IPS-18a (cell line): Measurements from ENCODE around the gene BORCS6.
A peak's percentile ranks its signal among the peaks of the same experiment; 100 is the strongest.
"Not testable (repeated sequence)": the region's sequence is repeated elsewhere in the genome, so short reads cannot be mapped to it uniquely, and the experiment has no call there.

Source experiments
- H3K27ac ChIP-seq: one replicate; pipeline ENCODE4 v1.5.1; 2013; ENCODE audit warnings: low read length
- H3K27me3 ChIP-seq: one replicate; pipeline ENCODE4 v1.6.1; 2013; ENCODE audit warnings: mild to moderate bottlenecking, low read length; ENCODE audit not compliant: control insufficient read depth, insufficient read depth
- H3K36me3 ChIP-seq: one replicate; pipeline ENCODE4 v1.6.1; 2013; ENCODE audit warnings: low read depth, low read length; ENCODE audit not compliant: control insufficient read depth
- H3K4me1 ChIP-seq: one replicate; pipeline ENCODE4 v1.6.1; 2013; ENCODE audit warnings: low read depth, low read length; ENCODE audit not compliant: control insufficient read depth
- H3K4me3 ChIP-seq: one replicate; pipeline ENCODE4 v1.5.1; 2013; ENCODE audit warnings: low read length
- H3K9ac ChIP-seq: one replicate; pipeline ENCODE4 v1.6.1; 2013; ENCODE audit warnings: mild to moderate bottlenecking, low read length, moderate library complexity
- H3K9me3 ChIP-seq: one replicate; pipeline ENCODE4 v1.6.1; 2013; ENCODE audit warnings: low read depth, low read length; ENCODE audit not compliant: control insufficient read depth

Gene BORCS6

DNA sequence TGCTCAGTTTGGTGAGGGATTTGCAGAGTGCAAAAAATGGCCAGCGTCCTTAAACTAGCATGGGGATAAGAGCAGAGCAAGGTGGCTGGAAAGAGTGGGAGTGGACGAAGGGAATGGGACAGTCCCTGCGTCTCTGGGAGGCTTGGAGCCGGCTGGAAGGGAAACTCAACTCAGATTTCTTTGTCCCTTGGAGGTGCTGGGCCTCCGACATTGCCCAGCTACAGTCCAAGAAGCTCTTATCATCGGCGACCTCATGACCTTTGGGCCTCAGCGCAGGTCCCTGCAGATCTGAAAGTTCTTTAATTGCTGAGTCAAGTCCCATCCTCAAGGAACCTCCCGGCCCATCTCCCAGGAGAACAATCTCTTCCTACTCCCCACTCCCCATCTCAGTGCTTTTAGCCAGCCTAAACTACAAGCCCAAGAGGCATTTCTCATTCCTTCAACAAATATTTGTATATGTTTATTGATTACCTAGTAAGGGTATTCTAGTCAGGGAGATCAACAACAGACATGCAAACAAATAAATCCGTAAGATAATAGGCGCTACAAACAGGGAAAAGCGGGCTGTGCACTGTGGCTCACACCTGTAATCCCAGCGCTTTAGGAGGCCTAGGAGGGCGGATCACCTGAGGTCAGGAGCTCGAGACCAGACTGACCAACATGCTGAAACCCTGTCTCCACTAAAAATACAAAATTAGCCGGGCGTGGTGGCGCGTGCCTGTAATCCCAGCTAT lies 12.8 kb downstream of the BORCS6 start:
- Histone ChIP-seq H3K4me1 (peaks cover 17% of the 10 kb centered on the region), H3K27me3 (no peaks in the 10 kb centered on the region), H3K9me3 (no peaks in the 10 kb centered on the region), H3K4me3 (peak overlapping the region; percentile 81), H3K36me3 (no peaks in the 10 kb centered on the region), H3K9ac (peak overlapping the region; percentile 81), H3K27ac (peak overlapping the region; percentile 57)

DNA sequence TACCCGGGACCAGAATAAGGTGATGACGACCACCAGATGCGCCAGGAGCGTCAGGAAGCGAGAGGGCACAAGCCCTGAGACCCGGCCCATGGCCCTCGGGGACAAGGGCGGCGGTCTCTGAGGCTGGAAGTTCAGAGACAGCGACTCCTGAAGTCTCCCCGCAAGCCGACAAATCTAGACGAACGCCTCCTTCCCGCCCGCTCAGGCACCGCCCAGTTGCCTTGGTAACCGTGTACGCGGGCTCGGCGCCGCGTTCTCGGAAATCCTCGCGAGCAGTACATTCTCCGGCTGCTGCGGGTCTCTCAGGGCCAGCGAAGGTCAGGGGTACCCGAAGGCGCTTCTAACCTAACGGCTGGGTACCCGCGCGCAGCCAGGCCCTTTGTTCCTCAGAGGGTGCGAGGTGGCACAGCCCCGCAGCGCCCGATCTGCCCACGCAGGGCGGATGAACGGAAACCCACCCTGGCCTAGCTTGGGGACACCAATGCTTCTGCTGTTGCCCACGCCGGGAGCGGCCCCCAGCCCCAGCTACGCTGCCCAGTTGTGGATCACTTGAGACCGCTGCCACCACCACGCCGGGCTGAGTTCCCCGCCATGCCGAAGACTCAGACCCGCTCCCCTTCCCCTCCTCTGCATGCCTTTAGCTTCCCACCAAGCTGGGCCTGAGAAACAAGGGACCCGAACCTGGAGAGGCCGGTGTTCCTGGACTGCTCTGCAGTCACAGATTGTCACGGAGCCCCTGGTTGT lies 13.6 kb downstream of the BORCS6 start, which contains the start of gene TMEM107:
Gene TMEM107 (minus strand): TSS at position 184 of the 744 bp plus-strand sequence. CDS start 94 bp downstream, at position 90.
- Histone ChIP-seq H3K9me3 (no peaks in the 10 kb centered on the region), H3K27ac (peak within 1 kb of the TSS; percentile 57)

DNA sequence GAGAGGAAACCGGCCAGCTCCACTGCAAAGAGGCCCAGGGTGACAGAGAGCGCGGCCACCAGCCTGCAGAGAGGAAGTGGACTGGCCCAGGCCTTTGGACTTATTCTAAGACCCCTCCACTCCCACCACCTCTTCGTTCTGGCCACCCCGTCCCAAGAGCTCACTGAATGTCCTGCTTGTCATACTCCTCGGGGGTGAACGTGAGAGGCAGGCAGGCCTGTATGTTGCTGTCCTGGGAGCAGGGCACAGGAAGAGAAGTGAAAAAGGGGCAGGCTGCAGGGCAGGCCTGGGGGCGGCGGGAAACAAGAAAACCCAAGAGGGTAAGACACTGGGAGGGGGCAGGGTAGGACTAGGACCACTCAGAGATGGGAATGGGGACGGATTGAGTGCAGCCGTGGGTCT lies 14.2 kb downstream of the BORCS6 start:
- no peak overlapping the region for H3K27ac ChIP-seq
- H3K4me1 ChIP-seq: peaks cover 17% of the 10 kb centered on the region
- no peaks in the 10 kb centered on the region for H3K9me3 ChIP-seq
- peak overlapping the region; percentile 81 for H3K9ac ChIP-seq
- peak overlapping the region; percentile 81 for H3K4me3 ChIP-seq
- no peaks in the 10 kb centered on the region for H3K36me3 ChIP-seq
- H3K27me3 ChIP-seq: no peaks in the 10 kb centered on the region

More for the DNA sequence above, 13.6 kb downstream of the BORCS6 start, which contains the start of gene TMEM107:
- Histone ChIP-seq H3K4me1 (peaks cover 17% of the 10 kb centered on the region), H3K27me3 (no peaks in the 10 kb centered on the region), H3K4me3 (peak within 1 kb of the TSS; percentile 81), H3K9ac (peak within 1 kb of the TSS; percentile 81), H3K36me3 (no peaks in the 10 kb centered on the region)

DNA sequence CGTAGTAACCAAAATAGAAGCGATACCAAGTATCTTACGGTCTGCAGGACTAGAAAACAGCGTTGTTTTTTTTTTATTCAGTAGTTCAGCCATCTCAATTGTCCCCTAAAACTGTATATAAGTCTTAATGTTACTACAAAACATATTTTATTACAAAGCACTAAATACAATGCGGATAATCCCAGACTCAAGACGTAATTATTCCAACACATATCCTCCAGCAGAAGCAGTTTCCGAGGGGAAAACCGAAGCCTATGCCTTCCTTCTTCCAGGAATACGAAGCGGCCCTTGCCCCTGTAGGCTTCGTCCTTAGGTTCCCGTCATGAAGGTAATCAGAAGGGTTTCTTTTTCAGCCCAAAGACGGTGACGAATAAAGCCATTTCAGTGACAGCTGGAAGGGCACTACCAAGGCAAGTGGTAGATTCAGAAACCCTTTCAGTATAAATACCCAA lies 16.1 kb downstream of the BORCS6 start:
- Histone ChIP-seq H3K4me1 (peaks cover 17% of the 10 kb centered on the region), H3K4me3 (peak overlapping the region; percentile 66), H3K27me3 (no peaks in the 10 kb centered on the region), H3K9me3 (no peaks in the 10 kb centered on the region), H3K27ac (peak overlapping the region; percentile 93), H3K9ac (peak overlapping the region; percentile 88), H3K36me3 (no peaks in the 10 kb centered on the region)

DNA sequence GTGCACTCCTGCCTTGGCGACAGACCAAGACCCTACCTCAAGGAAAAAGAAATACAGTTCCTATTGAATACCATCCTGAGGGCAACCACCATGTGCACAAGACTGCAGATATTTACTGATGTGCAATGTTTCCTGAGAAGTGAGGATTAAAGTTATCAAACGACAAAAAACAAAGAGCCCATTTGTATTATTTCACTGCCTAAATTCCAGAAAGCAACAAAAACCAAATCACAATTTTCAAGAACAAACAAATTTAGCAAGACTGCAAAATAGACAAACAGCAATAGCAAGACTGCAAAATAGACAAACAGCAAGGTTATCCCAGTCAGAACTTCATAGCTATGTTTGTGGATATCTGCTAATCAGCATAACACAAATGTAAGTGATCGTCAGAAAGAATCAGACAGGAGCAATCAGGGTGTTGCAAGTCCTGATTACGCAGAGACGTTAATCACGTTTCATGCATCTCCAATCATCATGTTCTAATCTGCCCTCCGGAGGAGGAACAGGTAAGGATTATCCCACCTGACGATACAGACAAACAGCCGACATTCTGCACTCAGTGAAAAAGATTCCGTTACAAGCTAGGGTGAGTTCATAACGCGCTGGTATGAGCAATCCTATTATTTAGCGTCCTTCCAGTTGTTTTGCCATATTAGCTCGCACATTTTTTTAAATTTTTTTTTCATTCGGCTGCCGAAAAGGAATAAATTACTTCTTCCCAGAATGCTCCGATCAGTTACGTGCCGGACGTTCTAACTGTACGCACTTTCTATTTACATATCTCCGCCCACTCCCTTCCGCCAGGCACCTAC lies 16.7 kb downstream of the BORCS6 start:
- Histone ChIP-seq H3K9ac (peak overlapping the region; percentile 88), H3K4me3 (peak overlapping the region; percentile 66), H3K9me3 (no peaks in the 10 kb centered on the region), H3K36me3 (no peaks in the 10 kb centered on the region), H3K4me1 (peaks cover 17% of the 10 kb centered on the region), H3K27me3 (no peaks in the 10 kb centered on the region), H3K27ac (peak overlapping the region; percentile 93)

DNA sequence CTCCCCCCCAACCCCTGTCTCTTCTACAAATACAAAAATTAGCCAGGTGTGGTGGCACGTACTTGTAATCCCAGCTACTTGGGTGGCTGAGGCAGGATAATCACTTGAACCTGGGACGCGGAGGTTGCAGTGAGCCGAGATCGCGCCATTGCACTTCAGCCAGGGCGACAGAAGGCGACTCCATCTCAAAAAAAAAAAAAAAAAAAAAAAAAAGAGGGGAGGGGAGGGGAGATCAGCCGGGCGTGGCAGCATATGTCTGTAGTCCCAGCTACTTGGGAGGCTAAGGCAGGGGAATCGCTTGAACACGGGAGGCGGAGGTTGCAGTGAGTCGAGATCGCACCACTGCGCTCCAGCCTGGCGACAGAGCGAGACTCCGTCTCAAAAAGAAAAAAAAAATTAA lies 19.8 kb downstream of the BORCS6 start:
- H3K4me1 ChIP-seq, H3K9me3 ChIP-seq, H3K36me3 ChIP-seq, H3K9ac ChIP-seq, H3K4me3 ChIP-seq, H3K27me3 ChIP-seq, H3K27ac ChIP-seq: not testable (repeated sequence)

DNA sequence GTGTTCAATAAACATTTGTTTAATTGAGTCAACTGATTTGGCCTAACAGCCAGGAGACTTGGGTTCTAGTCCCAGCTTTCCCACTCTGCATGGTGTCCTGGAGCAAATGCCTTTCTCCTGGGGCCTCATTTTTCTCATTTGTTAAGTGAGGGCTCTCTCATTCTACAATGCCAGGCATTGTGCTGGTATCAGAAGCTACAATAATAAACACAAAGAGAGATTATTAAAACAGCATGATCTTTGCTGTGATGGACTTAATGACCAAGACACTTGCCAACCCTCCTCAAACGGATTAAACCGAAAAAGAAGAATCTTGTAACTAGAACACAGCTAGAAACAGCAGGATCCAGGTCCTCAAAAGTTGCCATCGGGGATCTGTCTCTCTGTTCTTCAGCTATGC lies 22.5 kb downstream of the BORCS6 start:
- Histone ChIP-seq H3K4me1 (peaks cover 12% of the 10 kb centered on the region), H3K36me3 (no peaks in the 10 kb centered on the region), H3K27me3 (no peaks in the 10 kb centered on the region), H3K27ac (no peak overlapping the region), H3K9ac (no peak overlapping the region), H3K4me3 (no peak overlapping the region), H3K9me3 (no peaks in the 10 kb centered on the region)

DNA sequence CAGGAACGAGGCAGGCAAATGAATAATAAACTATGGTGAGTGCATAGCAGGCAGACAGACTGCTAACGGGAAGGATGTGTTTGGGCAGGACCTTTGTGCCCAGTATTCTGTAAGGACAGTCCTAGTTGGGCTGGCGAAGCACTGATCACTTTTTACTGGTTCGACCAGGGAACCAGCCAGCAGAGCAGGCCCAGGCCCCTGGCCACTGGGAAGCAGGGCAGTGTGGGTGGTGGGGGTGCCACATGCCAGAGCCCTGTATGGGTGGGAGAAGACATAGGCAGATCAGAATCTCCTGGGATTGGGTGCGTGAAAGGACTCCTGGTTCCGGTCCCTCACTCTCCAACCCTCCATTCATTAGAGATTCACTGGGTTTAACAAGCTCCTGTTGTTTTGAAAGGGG lies 23.2 kb downstream of the BORCS6 start:
- H3K4me1 ChIP-seq: peaks cover 14% of the 10 kb centered on the region
- no peak overlapping the region for H3K9ac ChIP-seq
- H3K27me3 ChIP-seq: no peaks in the 10 kb centered on the region
- no peak overlapping the region for H3K4me3 ChIP-seq
- H3K9me3 ChIP-seq: no peaks in the 10 kb centered on the region
- no peaks in the 10 kb centered on the region for H3K36me3 ChIP-seq
- no peak overlapping the region for H3K27ac ChIP-seq

DNA sequence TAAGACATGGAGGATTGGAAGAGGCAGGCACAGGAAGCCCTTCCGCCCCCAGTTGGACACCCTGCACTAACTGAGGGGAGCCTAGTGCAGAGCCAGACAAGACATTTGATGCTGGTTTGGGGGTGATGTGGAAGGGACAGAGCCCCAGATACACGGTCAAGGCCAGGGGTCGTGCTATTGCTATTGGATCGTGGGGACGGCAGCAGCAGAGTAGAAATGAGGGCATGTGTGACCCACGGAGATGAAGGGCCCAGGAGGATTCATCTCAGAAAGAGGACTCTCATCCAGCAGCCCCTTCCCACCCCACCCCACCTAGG lies 25.2 kb downstream of the BORCS6 start:
- Histone ChIP-seq H3K9ac (no peak overlapping the region), H3K9me3 (no peaks in the 10 kb centered on the region), H3K4me3 (peak overlapping the region; percentile 62), H3K4me1 (peaks cover 17% of the 10 kb centered on the region), H3K27ac (no peak overlapping the region), H3K36me3 (peaks cover 11% of the 10 kb centered on the region), H3K27me3 (no peaks in the 10 kb centered on the region)

DNA sequence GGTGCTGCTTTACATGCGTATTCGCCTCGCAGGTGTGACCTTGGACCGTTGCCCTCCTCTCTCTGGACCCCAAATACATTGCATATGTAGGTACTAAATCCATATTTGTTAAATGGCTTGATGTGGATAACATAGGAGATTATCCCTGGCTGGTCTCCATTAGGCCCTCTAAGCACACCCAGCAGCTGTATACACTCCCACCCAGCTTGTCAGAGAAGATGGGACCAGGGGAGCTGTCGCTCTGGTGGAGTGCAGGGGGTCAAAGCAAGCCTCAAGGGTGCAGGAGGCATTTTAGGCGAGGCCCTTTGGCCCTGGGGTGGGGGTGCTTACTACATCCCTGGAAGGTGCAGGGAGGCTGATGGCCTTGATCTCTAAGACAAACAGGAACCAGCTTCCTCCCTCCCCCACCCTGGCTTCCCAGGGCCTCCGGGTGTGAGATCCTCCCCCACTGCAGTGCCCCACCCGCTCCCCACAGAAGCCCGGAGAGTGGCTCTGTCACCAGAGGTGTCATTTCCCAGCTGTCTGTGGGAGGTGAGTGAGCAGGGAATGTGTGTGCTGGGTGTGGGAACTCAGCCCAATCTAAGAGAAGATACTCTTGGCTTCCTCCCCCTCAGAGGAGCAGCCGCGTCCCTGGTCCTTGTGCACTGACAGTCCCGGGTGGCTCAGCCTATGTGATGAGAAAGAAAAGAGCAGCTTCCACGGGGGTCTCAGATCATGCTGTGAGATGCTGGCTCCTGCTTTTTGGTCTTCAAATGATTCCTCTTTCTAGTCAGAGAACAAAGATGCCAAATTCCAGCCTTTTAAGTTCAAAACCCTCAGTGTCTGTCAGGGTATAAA lies 25.8 kb downstream of the BORCS6 start:
- H3K9me3 ChIP-seq: no peaks in the 10 kb centered on the region
- H3K27ac ChIP-seq: no peak overlapping the region
- peaks cover 16% of the 10 kb centered on the region for H3K36me3 ChIP-seq
- peaks cover 17% of the 10 kb centered on the region for H3K4me1 ChIP-seq
- no peaks in the 10 kb centered on the region for H3K27me3 ChIP-seq
- peak overlapping the region; percentile 62 for H3K4me3 ChIP-seq
- H3K9ac ChIP-seq: peak overlapping the region; percentile 88
